BE2C (cell line): ENCODE data around the gene PLGRKT.

Experiments used
- DNase-seq: peaks from one replicate; pipeline ENCODE4 v3.0.0-alpha.2; 2020
- H3K27me3 ChIP-seq: fragments of 250-450 bp; sonication (Bioruptor Pico); 2 replicates; pipeline ENCODE4 v1.5.1; 2020; ENCODE audit warnings: mild to moderate bottlenecking
- H3K36me3 ChIP-seq: fragments of 250-450 bp; sonication (Bioruptor Pico); 2 replicates; pipeline ENCODE4 v1.5.1; 2020; ENCODE audit warnings: mild to moderate bottlenecking
- H3K4me1 ChIP-seq: fragments of 250-450 bp; sonication (Bioruptor Pico); 2 replicates; pipeline ENCODE4 v1.5.1; 2020
- H3K4me3 ChIP-seq: 2 replicates; pipeline ENCODE4 v1.5.1; 2011; ENCODE audit warnings: low read depth, low read length
- H3K9me3 ChIP-seq: fragments of 250-450 bp; sonication (Bioruptor Pico); 2 replicates; pipeline ENCODE4 v1.5.1; 2020
- CTCF ChIP-seq: IDR thresholded peaks from 2 replicates; pipeline ENCODE4 v1.5.1; 2012; ENCODE audit warnings: mild to moderate bottlenecking, low read depth, low read length

PLGRKT gene

GRCh38 chr9:5384436-5384835, 53.3 kb downstream of the PLGRKT start:
- no peaks in the 10 kb centered on the region for H3K27me3 ChIP-seq
- no peak for DNase-seq

GRCh38 chr9:5382479-5382878, 55.2 kb downstream of the PLGRKT start:
- Histone ChIP-seq H3K27me3 (no peaks in the 10 kb centered on the region), H3K4me3 (no peak overlapping the region), H3K4me1 (no peaks in the 10 kb centered on the region), H3K9me3 (no peaks in the 10 kb centered on the region), H3K36me3 (no peaks in the 10 kb centered on the region)
- DNase-seq = no peak
- no peak for TF ChIP-seq CTCF

More at GRCh38 chr9:5384436-5384835, 53.3 kb downstream of the PLGRKT start:
- no peaks in the 10 kb centered on the region for H3K4me1 ChIP-seq
- H3K4me3 ChIP-seq = no peak overlapping the region
- no peaks in the 10 kb centered on the region for H3K36me3 ChIP-seq
- no peaks in the 10 kb centered on the region for H3K9me3 ChIP-seq
- no peak for TF ChIP-seq CTCF

GRCh38 chr9:5375790-5376477, 61.8 kb downstream of the PLGRKT start:
- Histone ChIP-seq H3K4me3 (no peak overlapping the region), H3K4me1 (no peaks in the 10 kb centered on the region), H3K36me3 (no peaks in the 10 kb centered on the region), H3K9me3 (no peaks in the 10 kb centered on the region), H3K27me3 (no peaks in the 10 kb centered on the region)
- TF ChIP-seq CTCF = no peak
- DNase-seq = no peak

GRCh38 chr9:5375091-5375490, 62.6 kb downstream of the PLGRKT start:
- H3K27me3 ChIP-seq = no peaks in the 10 kb centered on the region
- no peak overlapping the region for H3K4me3 ChIP-seq
- TF ChIP-seq CTCF = no peak
- H3K4me1 ChIP-seq = no peaks in the 10 kb centered on the region
- no peak for DNase-seq
- H3K36me3 ChIP-seq = no peaks in the 10 kb centered on the region
- no peaks in the 10 kb centered on the region for H3K9me3 ChIP-seq

- H3K36me3 ChIP-seq = no peaks in the 10 kb centered on the region
- H3K27me3 ChIP-seq = no peaks in the 10 kb centered on the region
- no peak for DNase-seq
- H3K4me3 ChIP-seq = no peak overlapping the region
- H3K4me1 ChIP-seq = no peaks in the 10 kb centered on the region
- no peak for TF ChIP-seq CTCF
- no peaks in the 10 kb centered on the region for H3K9me3 ChIP-seq
Measured at GRCh38 chr9:5364294-5365024, 73.3 kb downstream of the PLGRKT start.
